ENCODE data around the gene ASTN2. TPM values are rescaled to one million over a fixed set of nuclear protein-coding genes. Genes with fewer than 3 reads are reported as not detected.

ASTN2 gene
- total and polyA plus RNA-seq, 2 donors (not counting 3 experiments of a cell fraction or from before 2014, with no cell fraction given) = 1.0 to 1.9 TPM

GRCh38 chr9:116543731-116544400 is 871.0 kb downstream of the ASTN2 start:
- Histone ChIP-seq H3K4me1 (ENCODE audit: control insufficient read depth, extremely low read depth, insufficient read depth, low read length) (no peaks in the 10 kb centered on the region), H3K27ac (ENCODE audit: insufficient read depth, low read depth, low read length) (no peak overlapping the region), H3K36me3 (ENCODE audit: control insufficient read depth in 2 of 2, extremely low read depth in 1 of 2, insufficient read depth in 2 of 2, low read length in 2 of 2) (no peaks in the 10 kb centered on the region), H3K9ac (replicated peaks; ENCODE audit: extremely low read depth, insufficient read depth, low read length) (no peak overlapping the region), H3K4me2 (ENCODE audit: insufficient read depth, low read length) (no peak overlapping the region), H2AFZ (ENCODE audit: low read depth, low read length) (no peak overlapping the region), H3K9me3 (replicated peaks; ENCODE audit: control insufficient read depth, insufficient read depth, low read length) (peaks cover 2% of the 10 kb centered on the region), H3K27me3 (ENCODE audit: control insufficient read depth in 2 of 2, insufficient read depth in 2 of 2, low read length in 2 of 2) (no peaks in the 10 kb centered on the region), H3K4me3 (replicated peaks in 1 of 3; ENCODE audit: insufficient read depth in 1 of 3, low read depth in 1 of 3, low read length in 3 of 3) (no peak overlapping the region), H3K9me1 (replicated peaks; ENCODE audit: control insufficient read depth, extremely low read depth, insufficient read depth, low read length) (no peaks in the 10 kb centered on the region), H4K20me1 (replicated peaks; ENCODE audit: control insufficient read depth, extremely low read depth, insufficient read depth, low read length) (no peaks in the 10 kb centered on the region), H3K79me2 (ENCODE audit: control insufficient read depth, insufficient read depth, low read length) (no peaks in the 10 kb centered on the region)
- no peak for DNase-seq (ENCODE audit: low read depth, low spot score)
- intact Hi-C loops (cut with micrococcal nuclease) = no loop called here
- TF ChIP-seq FOS (IDR thresholded peaks at IDR 0.05; ENCODE audit: borderline replicate concordance, insufficient read depth, low read length) (no peak), JUN (IDR thresholded peaks at IDR 0.05; ENCODE audit: borderline replicate concordance, insufficient read depth, insufficient read length, low read depth) (no peak), GATA2 (IDR thresholded peaks at IDR 0.05; ENCODE audit: insufficient read depth, insufficient read length, low read depth, low read length) (no peak), EZH2 (IDR thresholded peaks at IDR 0.05; ENCODE audit: borderline replicate concordance, low read depth, low read length, severe bottlenecking) (no peak)
- TF ChIP-seq, protein P1, sequence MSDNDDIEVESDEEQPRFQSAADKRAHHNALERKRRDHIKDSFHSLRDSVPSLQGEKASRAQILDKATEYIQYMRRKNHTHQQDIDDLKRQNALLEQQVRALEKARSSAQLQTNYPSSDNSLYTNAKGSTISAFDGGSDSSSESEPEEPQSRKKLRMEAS (IDR thresholded peaks at IDR 0.05; ENCODE audit: insufficient read depth, insufficient read length) = no peak
- dilution Hi-C loops (cut with MboI; ENCODE audit: extremely low pct_ligation_motif_present, low sequenced_read_pairs) = no loop called here
- ChIA-PET POLR2A (no interaction called here), CTCF (no interaction called here)
- no TSS peak for BruUV-seq (replicated peaks)
- no peak for FAIRE-seq

DNA sequence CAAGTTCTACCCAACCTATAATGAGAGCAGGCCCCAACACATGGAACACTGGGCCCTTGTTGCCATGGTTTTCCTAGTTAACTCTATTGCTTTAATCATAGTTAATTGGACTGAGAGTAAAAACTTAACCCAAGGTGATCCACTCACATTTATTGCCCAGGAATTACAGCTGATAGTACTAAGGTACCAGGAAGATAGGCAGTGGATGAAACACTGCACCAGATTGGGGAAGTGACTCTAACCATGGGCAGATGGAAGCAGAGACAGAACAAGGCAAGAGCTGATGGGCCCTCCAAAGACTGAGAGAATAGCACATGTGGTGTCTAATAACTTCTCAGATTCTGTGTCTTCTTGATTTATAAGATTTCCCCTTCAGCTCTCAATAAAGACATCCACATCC is 873.5 kb downstream of the ASTN2 start:
- Histone ChIP-seq H3K9me1 (replicated peaks; ENCODE audit: control insufficient read depth, extremely low read depth, insufficient read depth, low read length) (no peaks in the 10 kb centered on the region), H4K20me1 (replicated peaks; ENCODE audit: control insufficient read depth, extremely low read depth, insufficient read depth, low read length) (no peaks in the 10 kb centered on the region), H3K9ac (replicated peaks; ENCODE audit: extremely low read depth, insufficient read depth, low read length) (no peak overlapping the region), H2AFZ (ENCODE audit: low read depth, low read length) (no peak overlapping the region), H3K36me3 (ENCODE audit: control insufficient read depth in 2 of 2, extremely low read depth in 1 of 2, insufficient read depth in 2 of 2, low read length in 2 of 2) (no peaks in the 10 kb centered on the region), H3K9me3 (replicated peaks; ENCODE audit: control insufficient read depth, insufficient read depth, low read length) (peaks cover 2% of the 10 kb centered on the region), H3K4me1 (ENCODE audit: control insufficient read depth, extremely low read depth, insufficient read depth, low read length) (no peaks in the 10 kb centered on the region), H3K79me2 (ENCODE audit: control insufficient read depth, insufficient read depth, low read length) (no peaks in the 10 kb centered on the region), H3K27me3 (ENCODE audit: control insufficient read depth in 2 of 2, insufficient read depth in 2 of 2, low read length in 2 of 2) (no peaks in the 10 kb centered on the region), H3K4me2 (ENCODE audit: insufficient read depth, low read length) (no peak overlapping the region), H3K27ac (ENCODE audit: insufficient read depth, low read depth, low read length) (no peak overlapping the region), H3K4me3 (replicated peaks in 1 of 3; ENCODE audit: insufficient read depth in 1 of 3, low read depth in 1 of 3, low read length in 3 of 3) (no peak overlapping the region)
- FAIRE-seq = no peak
- intact Hi-C loops (cut with micrococcal nuclease) (no loop called here), dilution Hi-C loops (cut with MboI; ENCODE audit: extremely low pct_ligation_motif_present, low sequenced_read_pairs) (no loop called here)
- ChIA-PET POLR2A (no interaction called here), CTCF (no interaction called here)
- no TSS peak for BruUV-seq (replicated peaks)
- TF ChIP-seq JUN (IDR thresholded peaks at IDR 0.05; ENCODE audit: borderline replicate concordance, insufficient read depth, insufficient read length, low read depth) (no peak), FOS (IDR thresholded peaks at IDR 0.05; ENCODE audit: borderline replicate concordance, insufficient read depth, low read length) (no peak)
- TF ChIP-seq, protein P2, sequence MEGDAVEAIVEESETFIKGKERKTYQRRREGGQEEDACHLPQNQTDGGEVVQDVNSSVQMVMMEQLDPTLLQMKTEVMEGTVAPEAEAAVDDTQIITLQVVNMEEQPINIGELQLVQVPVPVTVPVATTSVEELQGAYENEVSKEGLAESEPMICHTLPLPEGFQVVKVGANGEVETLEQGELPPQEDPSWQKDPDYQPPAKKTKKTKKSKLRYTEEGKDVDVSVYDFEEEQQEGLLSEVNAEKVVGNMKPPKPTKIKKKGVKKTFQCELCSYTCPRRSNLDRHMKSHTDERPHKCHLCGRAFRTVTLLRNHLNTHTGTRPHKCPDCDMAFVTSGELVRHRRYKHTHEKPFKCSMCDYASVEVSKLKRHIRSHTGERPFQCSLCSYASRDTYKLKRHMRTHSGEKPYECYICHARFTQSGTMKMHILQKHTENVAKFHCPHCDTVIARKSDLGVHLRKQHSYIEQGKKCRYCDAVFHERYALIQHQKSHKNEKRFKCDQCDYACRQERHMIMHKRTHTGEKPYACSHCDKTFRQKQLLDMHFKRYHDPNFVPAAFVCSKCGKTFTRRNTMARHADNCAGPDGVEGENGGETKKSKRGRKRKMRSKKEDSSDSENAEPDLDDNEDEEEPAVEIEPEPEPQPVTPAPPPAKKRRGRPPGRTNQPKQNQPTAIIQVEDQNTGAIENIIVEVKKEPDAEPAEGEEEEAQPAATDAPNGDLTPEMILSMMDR (IDR thresholded peaks at IDR 0.05; ENCODE audit: extremely low read depth in 1 of 2, insufficient read depth in 1 of 2, low read depth in 1 of 2, low read length in 2 of 2) = no peak
- no peak for DNase-seq (ENCODE audit: low read depth, low spot score)

Data from endothelial cell of umbilical vein (primary cell).